Esophagus squamous epithelium (tissue), 5 donors: ENCODE data around the gene CCDC183. TPM values are rescaled to one million over a fixed set of nuclear protein-coding genes. Genes with fewer than 3 reads are reported as not detected.
"Not testable (repeated sequence)": the region's sequence is repeated elsewhere in the genome, so short reads cannot be mapped to it uniquely, and the experiment has no call there.

Source experiments
- DNase-seq: peaks from one replicate; lab custom pipeline; 2025; lab: John Stamatoyannopoulos, UW
- H3K27ac ChIP-seq, 4 donors: fragments of 200-600 bp; sonication (generic); one replicate each; pipeline ENCODE4 v1.5.1; 2016 to 2019; ENCODE audit warnings: mild to moderate bottlenecking in 1 of 4
- H3K27me3 ChIP-seq, 4 donors: fragments of 200-600 bp; sonication (generic); 1 replicate in 3 of 4; 2 replicates in 1 of 4; pipeline versions ENCODE4 v1.5.1 to v1.6.0; 2017 to 2021; ENCODE audit warnings: antibody characterized with exemption in 1 of 4
- H3K36me3 ChIP-seq, 3 donors: fragments of 200-600 bp; sonication (generic); one replicate each; pipeline ENCODE4 v1.5.1; 2016 to 2019
- H3K4me1 ChIP-seq, 3 donors: fragments of 200-600 bp; sonication (generic); one replicate each; pipeline ENCODE4 v1.5.1; 2017 to 2019
- H3K4me3 ChIP-seq, 4 donors: fragments of 200-600 bp; sonication (generic); 1 replicate in 3 of 4; 2 replicates in 1 of 4; pipeline ENCODE4 v1.5.1; 2016 to 2019; ENCODE audit warnings: mild to moderate bottlenecking in 2 of 4, moderate library complexity in 1 of 4
- H3K9me3 ChIP-seq, 3 donors: fragments of 200-600 bp; sonication (generic); one replicate each; pipeline ENCODE4 v1.5.1; 2016 to 2019
- CTCF ChIP-seq, 6 experiments: fragments of 450-650 bp in 4 of 6; fragments of 200-600 bp in 2 of 6; sonication (generic) in 2 of 6; IDR thresholded peaks; one replicate each; pipeline ENCODE4 v1.5.1; 2016 to 2019; ENCODE audit warnings: antibody characterized with exemption in 6 of 6, mild to moderate bottlenecking in 4 of 6, moderate library complexity in 4 of 6
- POLR2A ChIP-seq, 4 donors: fragments of 450-650 bp; IDR thresholded peaks; one replicate each; pipeline ENCODE4 v1.6.1; 2017; ENCODE audit warnings: antibody characterized with exemption in 4 of 4, mild to moderate bottlenecking in 4 of 4, moderate library complexity in 3 of 4
- WGBS, 2 donors: methylation state at CpG; one replicate each; pipeline ENCODE4 v1.1.5; 2018; 5-methylcytosine and 5-hydroxymethylcytosine counted together
- intact Hi-C: fragments of 100-400 bp; cut with DNase I; formaldehyde crosslinking; loops from one replicate; pipeline ENCODE4 v1.15.0; 2022
- total RNA-seq, 4 donors: library from RNA; depleted of rRNA; stranded (reverse); fragments of >200 nt; gene quantifications; one replicate each; pipeline ENCODE4 v1.1.0, GENCODE V29; 2016
- donor health status: DM: yes; HTN: yes; CAD: no.

The CCDC183 gene
- total RNA-seq, 4 donors from 2014 or later = 2.1 TPM; not detected in 3

- peaks cover 0 to 80% (median 5%) of the 10 kb centered on the region in 4 donors for H3K27me3 ChIP-seq
- H3K27ac ChIP-seq = no peak overlapping the region
- H3K4me1 ChIP-seq = peaks cover 0 to 16% (median 0%) of the 10 kb centered on the region in 3 donors
- no peak overlapping the region for H3K4me3 ChIP-seq
- TF ChIP-seq CTCF (IDR thresholded peaks at IDR 0.05) = no peak
- no peak for TF ChIP-seq POLR2A (IDR thresholded peaks at IDR 0.05)
- intact Hi-C loops = no loop called here
- no peak for DNase-seq
- peaks cover 0 to 12% (median 0%) of the 10 kb centered on the region in 3 donors for H3K9me3 ChIP-seq
- H3K36me3 ChIP-seq = no peaks in the 10 kb centered on the region
- WGBS, 2 donors = 34 to 100% methylated on average over 1 to 3 of the region's 25 CpGs
Observed at GRCh38 chr9:136760424-136760823, 35.7 kb upstream of the CCDC183 start.

- H3K27ac ChIP-seq, H3K9me3 ChIP-seq, H3K36me3 ChIP-seq, H3K4me3 ChIP-seq, intact Hi-C loops, DNase-seq: not testable (repeated sequence)
- Histone ChIP-seq H3K4me1 (peaks cover 0 to 16% (median 0%) of the 10 kb centered on the region in 3 donors), H3K27me3 (peaks cover 0 to 85% (median 5%) of the 10 kb centered on the region in 4 donors)
- WGBS, 2 donors = 40 to 42% methylated on average over 16 to 18 of the region's 22 CpGs
- peak in 4 of 6 experiments; percentile 12 to 54 (median 25) for TF ChIP-seq CTCF (IDR thresholded peaks at IDR 0.05)
Observed at GRCh38 chr9:136760834-136761544, 35.1 kb upstream of the CCDC183 start.

- 79 to 80% methylated on average over 1 to 8 of the region's 13 CpGs for WGBS, 2 donors
- TF ChIP-seq CTCF (IDR thresholded peaks at IDR 0.05) (no peak), POLR2A (IDR thresholded peaks at IDR 0.05) (no peak)
- intact Hi-C loops = no loop called here
Observed at GRCh38 chr9:136761545-136761981, 34.6 kb upstream of the CCDC183 start.

GRCh38 chr9:136762221-136762691 lies 33.9 kb upstream of the CCDC183 start:
- DNase-seq = no peak
- 85% methylated on average over 9 of the region's 17 CpGs; no CpG with 5 or more reads in 1 of the 2 donors for WGBS, 2 donors

More at GRCh38 chr9:136761545-136761981, 34.6 kb upstream of the CCDC183 start:
- Histone ChIP-seq H3K27ac (no peak overlapping the region), H3K4me3 (no peak overlapping the region), H3K4me1 (peaks cover 0 to 16% (median 0%) of the 10 kb centered on the region in 3 donors), H3K27me3 (peaks cover 0 to 87% (median 5%) of the 10 kb centered on the region in 4 donors), H3K9me3 (peaks cover 0 to under 1% (median 0%) of the 10 kb centered on the region in 3 donors), H3K36me3 (no peaks in the 10 kb centered on the region)
- DNase-seq = no peak

More at GRCh38 chr9:136762221-136762691, 33.9 kb upstream of the CCDC183 start:
- H3K36me3 ChIP-seq = no peaks in the 10 kb centered on the region
- H3K4me1 ChIP-seq = peaks cover 0 to 16% (median 0%) of the 10 kb centered on the region in 3 donors
- H3K9me3 ChIP-seq = no peaks in the 10 kb centered on the region
- intact Hi-C loops = no loop called here
- TF ChIP-seq CTCF (IDR thresholded peaks at IDR 0.05) (no peak), POLR2A (IDR thresholded peaks at IDR 0.05) (no peak)
- H3K27me3 ChIP-seq = peaks cover 0 to 90% (median 5%) of the 10 kb centered on the region in 4 donors
- no peak overlapping the region for H3K4me3 ChIP-seq
- H3K27ac ChIP-seq = no peak overlapping the region
